NCI-H146 (cell line): ENCODE measurements around the gene TXNL4B.

Experiments
- DNase-seq: peaks from one replicate; lab custom pipeline; 2025; lab: John Stamatoyannopoulos, UW

TXNL4B gene

GRCh38 chr16:72093448-72094265, at the start of gene TXNL4B, which contains the start of gene DHX38:
TXNL4B (minus strand) TSS chr16:72093620; CDS start chr16:72090749, 2,871 bp downstream.
DHX38 (plus strand) TSS chr16:72093847; CDS start chr16:72096158, 2,311 bp downstream.
- DNase-seq = peak; percentile 96

GRCh38 chr16:72142476-72142875, 49.1 kb upstream of the TXNL4B start:
- no peak for DNase-seq

- no peak for DNase-seq
Observed at GRCh38 chr16:72139908-72140307, 46.5 kb upstream of the TXNL4B start.

GRCh38 chr16:72138064-72138572, 44.7 kb upstream of the TXNL4B start:
- DNase-seq = no peak

DNA sequence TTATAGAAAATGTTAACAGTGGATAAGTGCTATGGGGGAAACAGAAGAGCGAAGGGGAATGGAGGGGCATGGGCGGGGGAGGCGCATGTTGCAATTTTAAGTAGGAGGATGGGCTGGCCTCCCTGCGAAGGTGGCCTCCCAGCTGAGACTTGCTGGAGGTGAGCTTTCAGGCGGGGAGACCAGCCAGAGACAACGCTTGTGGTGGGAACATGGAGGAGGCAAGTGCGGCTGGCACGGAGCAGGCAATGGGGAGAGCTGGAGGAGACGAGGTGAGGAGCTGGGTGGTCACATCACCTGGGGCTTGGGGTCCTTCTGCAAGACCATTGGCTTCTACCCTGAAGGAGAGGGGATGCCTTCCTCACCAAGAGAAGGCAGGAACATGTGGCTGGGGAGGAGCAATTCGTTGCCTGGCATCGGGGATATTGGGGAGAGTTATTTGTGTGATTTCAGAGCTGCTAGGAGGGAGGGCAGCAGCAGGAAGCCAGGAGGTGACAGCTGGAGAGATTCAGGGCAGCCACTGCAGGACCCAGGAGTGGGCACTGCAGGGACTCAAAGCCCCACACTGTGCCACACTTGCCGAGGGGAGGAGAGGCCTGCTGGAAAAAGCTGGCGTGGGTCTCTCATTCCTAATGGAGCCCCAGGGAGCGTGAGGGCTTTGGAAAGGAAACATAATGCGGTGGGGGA, 44.1 kb upstream of the TXNL4B start:
- peak; percentile 11 for DNase-seq

- DNase-seq = no peak
Observed at GRCh38 chr16:72134507-72134906, 41.1 kb upstream of the TXNL4B start.

GRCh38 chr16:72132726-72133125, 39.3 kb upstream of the TXNL4B start:
- no peak for DNase-seq

DNA sequence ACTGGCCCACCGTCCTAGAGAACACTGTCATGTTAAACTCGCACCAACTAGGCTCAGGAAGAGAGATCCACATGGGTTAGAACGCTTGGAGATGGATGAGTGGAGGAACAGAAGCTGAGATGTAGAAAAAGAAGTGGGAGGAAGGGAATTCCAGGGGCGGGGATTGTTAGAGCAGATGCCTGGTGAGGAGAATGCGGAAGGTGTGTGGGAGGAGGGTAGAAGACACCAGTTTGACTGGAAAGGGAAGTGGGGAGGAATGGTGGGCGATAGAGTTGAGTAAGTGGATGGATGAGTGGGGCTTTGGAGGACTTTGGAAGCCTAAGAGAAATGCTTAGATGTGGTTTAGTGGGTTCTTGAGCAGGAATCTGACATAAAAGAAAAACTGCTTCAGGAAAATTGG, 37.6 kb upstream of the TXNL4B start:
- DNase-seq = no peak

GRCh38 chr16:72129976-72130656, 36.7 kb upstream of the TXNL4B start:
- no peak for DNase-seq

DNA sequence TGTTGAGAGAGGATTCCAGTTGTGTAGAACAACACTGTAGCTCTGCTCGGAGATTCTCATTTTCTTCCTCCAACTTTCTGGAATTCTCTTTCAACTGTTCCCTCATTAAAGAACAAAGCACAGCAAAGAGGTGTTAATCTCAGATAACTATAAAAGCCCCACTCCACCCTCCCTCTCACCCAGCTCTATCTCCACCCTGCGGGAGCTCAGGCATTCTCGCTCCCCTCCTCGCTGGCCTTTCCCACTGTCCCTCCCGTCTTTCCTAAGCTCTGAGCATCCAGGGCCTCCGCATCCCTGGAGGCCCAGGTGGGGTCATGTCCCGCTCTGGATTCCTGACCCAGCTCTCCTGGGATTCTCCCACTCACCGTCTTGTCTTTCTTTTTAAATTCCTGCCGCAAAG, 35.3 kb upstream of the TXNL4B start:
- no peak for DNase-seq

DNA sequence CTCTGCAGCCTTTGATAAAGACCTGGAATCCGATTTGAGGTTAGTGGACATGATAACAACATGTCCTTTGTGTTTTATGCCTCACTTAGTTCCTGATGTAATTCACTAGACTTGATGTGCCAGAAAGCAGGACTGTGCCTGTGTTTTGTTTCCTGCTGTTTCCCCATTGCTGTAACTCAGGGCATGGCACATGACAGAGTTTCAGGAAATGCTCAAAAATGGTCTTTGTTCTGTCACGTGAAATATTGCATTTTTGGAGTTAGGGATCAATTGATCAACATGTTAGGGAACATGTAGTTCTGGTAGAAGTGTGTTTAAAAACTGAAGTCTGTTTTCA, 33.0 kb upstream of the TXNL4B start:
- DNase-seq = no peak

GRCh38 chr16:72125635-72126428, 32.4 kb upstream of the TXNL4B start:
- no peak for DNase-seq

DNA sequence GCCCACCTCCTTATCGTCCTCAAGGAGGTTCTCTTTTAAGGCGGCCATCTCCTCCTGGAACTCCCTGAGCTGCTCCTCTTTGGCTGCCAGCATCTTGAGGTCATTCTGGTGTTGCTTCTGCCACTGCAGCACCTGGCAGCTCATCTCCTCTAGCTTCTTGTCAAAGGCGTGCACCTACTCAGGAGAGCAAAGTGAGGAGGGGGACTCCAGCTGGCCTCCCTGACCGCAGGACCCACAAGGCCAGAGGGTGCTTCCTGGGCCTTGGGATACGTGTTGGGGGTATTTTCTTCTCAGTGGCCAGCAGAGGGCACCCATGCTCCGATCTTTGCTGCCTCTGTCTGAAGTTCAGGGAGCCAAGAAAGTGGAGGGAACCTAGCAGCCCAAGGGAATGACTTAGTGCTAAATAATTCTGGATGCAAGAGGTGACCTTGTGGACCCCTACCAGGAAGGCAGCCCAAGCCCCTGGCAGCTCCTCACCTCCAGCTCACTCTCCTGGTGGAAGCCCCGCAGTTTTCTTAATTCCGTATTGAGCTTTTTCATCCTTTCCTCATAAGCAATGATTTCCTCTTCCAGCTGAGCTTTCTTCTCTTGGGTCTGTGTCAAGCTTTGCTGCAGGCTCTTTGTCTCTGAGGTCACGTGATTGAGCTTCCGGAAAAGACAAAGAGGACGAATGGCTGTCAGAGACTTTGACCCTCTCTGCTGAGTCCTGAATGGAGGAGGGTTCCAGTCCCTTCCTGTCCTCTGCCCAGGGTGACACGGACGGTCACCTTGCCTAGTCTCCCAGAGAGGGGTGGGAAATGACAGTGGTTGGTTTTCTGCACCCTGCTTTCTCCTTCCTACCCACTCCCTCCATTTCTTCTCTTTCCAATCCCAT, 31.6 kb upstream of the TXNL4B start:
- DNase-seq = peak; percentile 75

GRCh38 chr16:72124148-72124547, 30.7 kb upstream of the TXNL4B start:
- no peak for DNase-seq

DNA sequence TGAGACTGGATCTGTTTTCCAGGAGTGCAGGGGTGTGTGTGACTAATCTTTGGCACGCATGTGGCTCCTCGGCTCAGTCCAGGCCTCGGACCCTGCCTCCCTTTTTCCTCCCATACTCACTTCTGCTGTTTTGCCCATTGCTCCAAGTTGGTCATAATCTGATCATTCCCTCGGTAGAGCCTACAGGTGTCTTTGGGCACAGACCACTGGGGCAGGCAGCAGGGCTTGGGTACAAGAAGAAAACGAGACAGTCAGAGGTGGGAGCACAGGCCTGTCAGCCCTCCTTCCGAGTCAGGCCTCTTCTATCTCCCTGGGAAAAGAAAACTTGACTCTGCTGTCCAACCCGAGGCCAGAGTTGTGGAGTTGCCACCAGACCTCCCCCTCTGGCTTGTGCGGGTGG, 30.0 kb upstream of the TXNL4B start:
- DNase-seq = no peak

DNA sequence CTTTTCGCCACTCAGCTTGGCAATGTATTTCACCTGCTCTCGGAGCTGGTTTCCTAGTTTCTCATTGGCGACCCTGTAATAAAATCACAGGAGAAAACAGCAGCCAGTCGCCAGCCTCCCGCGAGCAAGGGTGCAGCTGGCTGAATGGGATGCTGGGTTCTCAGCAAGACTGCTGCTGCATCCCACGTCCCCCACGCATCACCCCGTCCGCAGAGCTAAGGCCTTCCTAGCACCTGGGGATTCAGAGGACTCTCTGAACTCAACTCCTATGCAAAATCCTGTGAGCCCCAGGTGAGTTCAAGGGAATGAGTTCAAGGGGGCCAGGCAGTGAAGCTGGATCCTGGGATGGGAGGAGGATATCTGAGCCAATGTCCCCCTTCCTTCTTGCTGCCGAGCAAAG, 29.5 kb upstream of the TXNL4B start:
- no peak for DNase-seq

DNA sequence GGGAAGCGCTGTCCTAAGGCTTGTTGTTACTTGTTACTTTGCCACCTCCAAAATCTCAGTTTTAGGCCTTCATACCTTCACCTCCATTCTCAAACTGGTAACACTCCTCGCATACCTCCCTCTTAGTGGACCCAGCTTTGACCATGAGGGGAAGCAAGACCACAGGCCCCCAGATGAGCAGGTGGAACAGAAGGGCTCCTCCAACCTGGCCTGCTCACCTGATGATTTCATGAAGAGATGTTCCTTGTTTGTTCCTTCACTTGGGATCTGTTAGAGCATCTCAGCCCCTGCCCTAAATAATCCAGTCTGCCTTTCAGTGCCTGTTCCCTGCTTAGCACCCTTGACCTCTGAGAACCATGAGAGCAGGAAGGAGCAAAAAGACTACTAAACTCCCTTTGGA, 28.9 kb upstream of the TXNL4B start:
- no peak for DNase-seq

- DNase-seq = no peak
Observed at GRCh38 chr16:72120026-72120425, 26.6 kb upstream of the TXNL4B start.

DNA sequence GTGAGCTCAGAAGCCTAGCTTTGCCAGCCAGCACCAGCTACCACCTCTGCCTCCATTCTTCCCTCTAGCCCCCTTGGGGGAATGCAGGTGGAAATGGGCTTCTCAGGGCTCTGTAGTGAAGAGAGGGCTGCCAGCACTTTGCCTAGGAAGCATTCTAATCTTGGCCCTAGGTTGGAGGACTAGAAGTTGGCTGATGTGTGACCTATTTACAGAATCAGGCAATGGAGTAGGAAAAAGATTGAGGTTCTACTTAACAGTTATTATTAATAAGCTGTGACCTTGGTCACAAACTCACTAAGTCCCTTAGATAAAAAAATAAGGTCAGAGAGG, 20.2 kb upstream of the TXNL4B start:
- DNase-seq = no peak

GRCh38 chr16:72112906-72113615, 19.6 kb upstream of the TXNL4B start:
- DNase-seq = no peak

DNA sequence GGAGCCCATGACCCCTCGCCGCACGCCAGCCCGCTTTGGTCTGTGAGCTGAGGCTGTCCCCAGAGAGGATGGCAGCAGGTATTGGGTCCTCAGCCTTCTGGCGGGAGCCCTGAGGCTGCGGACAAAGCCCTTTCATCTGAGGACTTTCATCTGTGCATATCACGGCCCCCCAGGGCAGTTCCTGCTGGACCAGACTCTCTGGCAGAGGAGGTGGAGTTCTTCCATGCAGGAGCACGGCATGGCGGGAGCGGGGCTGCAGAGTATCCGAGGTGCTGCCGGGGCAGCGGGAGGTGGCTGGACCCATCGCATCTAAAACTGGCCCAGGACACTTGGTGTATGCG, 19.0 kb upstream of the TXNL4B start:
- DNase-seq = no peak
